Erythroblast (primary cell): ENCODE measurements around the gene GRM5.

Experiments
- GATA1 ChIP-seq: IDR thresholded peaks from 2 replicates; pipeline ENCODE4 v1.6.1; 2011; ENCODE audit warnings: low read depth, mild to moderate bottlenecking, control low read depth, low read length, moderate library complexity
- POLR2A ChIP-seq: IDR thresholded peaks from 2 replicates; pipeline ENCODE4 v1.6.1; 2011; ENCODE audit warnings: mild to moderate bottlenecking, low read length

GRCh38 chr11:88495836-88496235 lies 569.9 kb downstream of the GRM5 start:
- TF ChIP-seq POLR2A = no peak
- TF ChIP-seq GATA1 = no peak
